ENCODE measurements around the gene MRM1.
A peak's percentile ranks its signal among the peaks of the same experiment; 100 is the strongest.

MRM1 gene, protein sequence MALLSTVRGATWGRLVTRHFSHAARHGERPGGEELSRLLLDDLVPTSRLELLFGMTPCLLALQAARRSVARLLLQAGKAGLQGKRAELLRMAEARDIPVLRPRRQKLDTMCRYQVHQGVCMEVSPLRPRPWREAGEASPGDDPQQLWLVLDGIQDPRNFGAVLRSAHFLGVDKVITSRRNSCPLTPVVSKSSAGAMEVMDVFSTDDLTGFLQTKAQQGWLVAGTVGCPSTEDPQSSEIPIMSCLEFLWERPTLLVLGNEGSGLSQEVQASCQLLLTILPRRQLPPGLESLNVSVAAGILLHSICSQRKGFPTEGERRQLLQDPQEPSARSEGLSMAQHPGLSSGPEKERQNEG

DNA sequence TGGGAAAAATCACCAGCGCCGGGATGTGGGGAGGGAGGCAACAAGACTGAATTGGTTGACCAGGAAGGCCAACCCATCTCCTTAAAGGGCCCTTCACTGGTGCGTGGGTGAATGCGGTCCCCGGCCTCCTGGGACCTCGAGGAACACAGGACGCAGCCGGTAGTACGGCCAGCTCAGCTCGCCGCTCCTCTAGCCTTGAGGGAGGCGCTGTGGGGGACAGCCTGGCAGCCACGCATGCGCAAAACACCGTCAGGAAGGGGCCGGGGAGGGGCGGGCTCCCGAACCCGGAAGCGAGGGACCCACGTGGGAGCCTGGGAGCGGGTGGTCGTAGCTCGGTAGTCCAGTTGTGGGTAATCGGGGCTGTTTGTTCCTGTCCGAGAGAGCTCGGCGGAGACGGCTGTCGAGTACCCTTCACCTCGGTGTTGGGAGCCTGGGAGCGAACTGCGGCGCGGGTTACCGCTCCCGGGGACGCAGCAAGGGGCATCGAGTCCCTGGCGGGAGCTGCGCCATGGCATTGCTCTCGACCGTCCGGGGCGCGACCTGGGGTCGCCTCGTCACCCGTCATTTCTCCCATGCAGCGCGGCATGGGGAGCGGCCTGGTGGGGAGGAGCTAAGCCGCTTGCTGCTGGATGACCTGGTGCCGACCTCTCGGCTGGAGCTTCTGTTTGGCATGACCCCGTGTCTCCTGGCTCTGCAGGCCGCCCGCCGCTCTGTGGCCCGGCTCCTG, at the start of gene MRM1:
TSS of gene MRM1 (plus strand) at position 281 of the 727 bp plus-strand sequence. CDS start at position 509, 228 bp downstream.
- peak; percentile 68 for DNase-seq

DNA sequence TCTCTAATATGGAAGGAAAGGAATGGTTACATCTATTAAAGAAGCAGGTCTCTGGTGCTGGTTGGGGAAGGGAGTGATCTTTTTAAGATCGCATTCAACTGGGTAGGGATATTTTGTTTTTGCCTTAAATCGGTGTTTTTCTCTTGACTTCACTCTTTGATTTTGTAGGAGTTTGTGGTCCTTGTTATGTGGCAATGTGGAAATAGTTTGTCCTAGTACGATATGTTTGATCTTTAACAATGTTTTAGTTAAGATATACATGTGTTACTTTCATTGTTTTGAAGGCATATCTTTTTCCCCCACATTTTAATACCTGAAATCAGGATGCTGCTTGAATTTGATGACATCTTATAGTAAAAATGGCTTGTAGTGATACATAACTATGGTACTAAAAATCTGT, 47.9 kb upstream of the MRM1 start:
- DNase-seq, result no peak

DNA sequence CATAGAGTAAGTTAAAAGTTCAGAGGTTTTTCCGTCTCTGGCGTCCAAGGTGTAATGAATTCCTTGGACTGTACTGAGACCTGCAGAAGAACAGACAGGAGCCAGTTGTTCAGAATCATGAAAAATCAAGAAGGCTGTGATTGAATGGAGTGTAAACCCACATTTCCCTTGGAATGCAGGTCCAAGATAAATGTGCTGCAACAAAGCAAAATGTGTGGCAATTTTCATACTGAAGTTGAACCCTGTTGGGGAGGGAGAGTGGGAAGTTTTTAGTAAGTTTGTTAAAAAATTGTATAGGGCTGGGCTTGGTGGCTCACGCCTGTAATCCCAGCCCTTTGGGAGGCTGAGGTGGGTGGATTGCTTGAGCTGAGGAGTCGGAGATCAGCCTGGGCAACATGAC, 35.3 kb upstream of the MRM1 start:
- no peak for DNase-seq

DNA sequence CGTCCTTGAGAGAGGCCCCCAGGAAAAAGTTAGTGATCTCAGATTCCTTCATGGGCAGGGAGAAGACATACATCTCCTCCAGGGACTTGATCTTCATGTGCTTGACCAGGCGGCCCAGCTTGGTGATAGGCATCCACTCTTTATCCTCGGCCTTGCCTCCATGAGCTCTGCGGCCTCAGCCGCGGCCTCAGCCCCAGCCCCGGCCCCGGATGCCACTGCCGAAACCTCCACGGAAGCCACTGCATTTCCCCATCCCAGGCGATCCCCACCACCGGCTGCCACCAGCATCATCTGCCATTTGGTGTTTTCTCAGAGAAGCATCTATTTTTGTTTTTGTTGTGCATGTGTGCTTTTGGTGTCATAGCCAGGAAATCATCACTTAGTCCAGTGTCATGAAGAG, 26.4 kb upstream of the MRM1 start:
- no peak for DNase-seq

DNA sequence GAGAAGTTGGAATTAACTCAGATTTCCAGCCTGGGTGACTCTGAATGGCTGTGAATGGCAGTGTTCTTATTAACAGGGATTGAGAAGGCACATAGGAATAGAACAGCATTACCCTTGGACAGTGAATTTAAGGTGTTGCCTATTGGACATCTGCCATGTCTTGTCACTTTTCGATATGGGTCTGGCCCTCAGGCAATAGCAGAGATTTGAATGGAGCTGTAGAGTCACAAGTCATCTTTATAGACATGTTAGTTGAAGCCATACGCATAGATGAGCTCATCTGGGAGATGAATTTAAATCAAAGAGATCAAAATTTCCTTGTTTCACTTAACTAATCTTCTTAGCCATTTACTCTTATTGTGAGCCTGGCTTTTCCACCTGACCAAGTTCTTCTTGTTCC, 24.6 kb upstream of the MRM1 start:
- no peak for DNase-seq

DNA sequence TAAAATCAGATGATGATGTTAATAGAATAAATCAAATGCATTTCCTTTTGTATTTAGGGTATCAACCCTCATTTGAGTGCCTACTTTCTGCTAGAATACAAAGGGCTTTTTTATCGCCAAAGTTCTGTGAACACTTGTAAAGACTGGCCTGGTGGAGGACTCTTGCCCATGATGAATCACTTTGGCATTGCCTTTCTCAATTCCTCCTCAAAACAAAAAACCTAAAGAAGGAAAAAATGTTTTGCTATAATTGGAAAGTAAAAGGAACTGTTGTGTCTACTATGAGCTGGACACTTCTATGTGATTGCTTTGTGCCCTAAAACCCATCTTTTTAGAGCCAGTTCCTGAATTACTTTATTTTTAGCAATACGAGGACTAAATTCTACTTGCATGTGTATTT, 22.7 kb upstream of the MRM1 start:
- DNase-seq, result no peak

DNA sequence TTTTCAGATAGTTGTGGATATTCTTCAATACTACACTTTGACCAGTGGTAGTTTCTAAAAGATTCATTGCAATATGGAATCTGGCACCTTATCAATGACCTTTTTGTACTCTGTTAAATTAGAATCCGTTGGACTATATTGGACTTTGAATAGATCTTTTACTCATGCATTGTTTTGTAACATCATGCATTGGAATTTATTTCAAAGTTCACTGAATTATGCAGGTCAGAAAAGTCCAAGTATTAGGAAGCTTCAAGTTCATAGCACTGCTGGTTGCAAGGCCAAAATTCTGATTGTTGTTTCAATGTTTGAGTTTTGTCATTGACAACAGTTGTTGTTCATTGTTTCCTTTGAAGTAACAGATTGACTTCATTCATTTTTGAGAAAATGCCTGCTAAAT, 17.6 kb upstream of the MRM1 start:
- DNase-seq, result no peak

DNA sequence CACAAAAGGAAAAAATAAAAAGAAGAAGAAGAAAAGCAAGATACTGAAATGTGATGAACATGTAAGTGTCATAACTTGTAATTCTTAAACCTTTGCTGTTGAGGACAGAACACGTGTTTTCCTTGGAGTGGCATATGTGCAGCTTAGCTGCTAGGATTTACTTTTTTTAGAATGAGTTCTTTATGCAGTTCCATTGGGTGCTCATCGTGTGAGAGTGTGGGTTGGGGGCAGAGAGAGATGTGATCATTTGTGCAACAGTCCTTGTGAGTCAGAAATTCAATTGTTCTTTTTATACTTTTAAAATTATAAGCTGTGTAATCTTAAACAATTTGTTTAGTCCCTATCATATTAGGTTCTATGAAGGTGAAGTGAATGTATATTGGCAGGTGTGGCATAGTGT, 15.2 kb upstream of the MRM1 start:
- no peak for DNase-seq

DNA sequence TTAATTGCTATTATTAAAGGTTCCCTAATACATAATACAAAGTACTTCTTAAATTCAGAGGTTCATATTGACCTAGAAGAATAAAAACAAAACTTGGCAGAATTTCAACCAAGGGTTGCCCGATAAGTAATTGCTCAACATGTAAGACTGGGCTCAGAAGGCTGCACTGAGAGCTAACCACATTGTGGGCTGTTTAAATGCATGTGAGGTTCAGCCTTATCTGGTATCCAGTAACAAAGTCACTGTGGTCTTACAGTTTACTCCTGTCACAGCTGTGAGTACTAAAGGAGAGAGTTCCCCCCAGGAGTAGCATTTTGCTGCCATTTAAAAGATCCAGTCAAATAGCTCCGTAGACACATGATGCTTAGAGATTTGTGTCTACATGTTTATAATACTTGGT, 11.3 kb upstream of the MRM1 start:
- no peak for DNase-seq

DNA sequence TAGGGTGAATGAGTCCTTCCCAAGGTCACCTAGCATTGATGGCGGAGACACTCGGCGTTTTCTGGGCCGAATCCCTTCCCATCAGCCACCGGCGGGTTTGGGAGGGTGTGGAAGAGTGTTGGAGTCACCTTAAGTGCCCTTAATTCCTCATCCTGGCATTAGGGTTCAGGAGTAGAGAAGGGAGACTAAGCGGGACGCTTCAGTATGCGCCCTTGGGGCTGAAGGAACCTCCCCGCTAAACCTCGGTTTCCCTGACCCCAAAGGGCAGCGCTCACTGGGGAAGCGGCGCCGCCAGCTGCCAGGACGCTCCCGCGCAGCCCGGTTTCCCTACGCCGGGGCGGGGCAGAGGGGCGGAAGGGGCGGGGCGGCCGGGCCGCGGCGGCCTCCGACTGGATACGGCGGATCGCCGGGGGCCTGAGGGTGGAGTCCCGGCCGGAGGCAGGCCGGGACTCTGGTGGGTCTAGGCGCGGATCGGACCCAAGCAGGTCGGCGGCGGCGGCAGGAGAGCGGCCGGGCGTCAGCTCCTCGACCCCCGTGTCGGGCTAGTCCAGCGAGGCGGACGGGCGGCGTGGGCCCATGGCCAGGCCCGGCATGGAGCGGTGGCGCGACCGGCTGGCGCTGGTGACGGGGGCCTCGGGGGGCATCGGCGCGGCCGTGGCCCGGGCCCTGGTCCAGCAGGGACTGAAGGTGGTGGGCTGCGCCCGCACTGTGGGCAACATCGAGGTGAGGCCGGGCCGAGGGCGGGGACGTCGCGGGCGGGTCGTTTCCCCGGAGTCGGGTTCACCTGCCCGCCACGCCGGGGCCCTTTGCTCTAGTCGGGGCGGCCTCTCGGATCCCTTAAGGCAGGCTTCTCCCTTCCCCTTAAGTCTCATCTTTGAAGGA, 9.7 kb upstream of the MRM1 start, which contains the start of gene DHRS11:
TSS of gene DHRS11 (plus strand) at position 446 of the 882 bp plus-strand sequence. CDS start at position 577, 131 bp downstream.
- peak; percentile 56 for DNase-seq

DNA sequence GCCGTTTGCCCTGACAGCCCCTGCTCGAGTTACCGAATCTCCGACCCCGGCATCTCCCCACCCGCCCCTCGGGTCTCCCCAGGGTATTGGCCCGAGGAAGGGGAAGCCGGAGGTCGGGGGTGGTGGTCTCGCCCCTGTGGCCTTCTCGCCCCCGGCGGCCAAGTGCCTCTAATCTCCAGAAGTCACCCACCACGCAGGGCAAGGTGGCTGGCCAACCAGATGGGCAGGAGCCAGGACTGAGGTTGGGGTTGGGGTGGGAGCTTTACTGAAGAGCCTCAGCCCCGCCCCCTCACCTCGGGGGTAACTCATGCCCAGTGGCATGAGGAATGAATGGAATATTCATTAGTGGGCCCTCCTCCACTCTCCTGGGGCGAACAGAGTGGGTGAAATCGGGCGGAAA, 9.1 kb upstream of the MRM1 start:
- DNase-seq, result no peak

DNA sequence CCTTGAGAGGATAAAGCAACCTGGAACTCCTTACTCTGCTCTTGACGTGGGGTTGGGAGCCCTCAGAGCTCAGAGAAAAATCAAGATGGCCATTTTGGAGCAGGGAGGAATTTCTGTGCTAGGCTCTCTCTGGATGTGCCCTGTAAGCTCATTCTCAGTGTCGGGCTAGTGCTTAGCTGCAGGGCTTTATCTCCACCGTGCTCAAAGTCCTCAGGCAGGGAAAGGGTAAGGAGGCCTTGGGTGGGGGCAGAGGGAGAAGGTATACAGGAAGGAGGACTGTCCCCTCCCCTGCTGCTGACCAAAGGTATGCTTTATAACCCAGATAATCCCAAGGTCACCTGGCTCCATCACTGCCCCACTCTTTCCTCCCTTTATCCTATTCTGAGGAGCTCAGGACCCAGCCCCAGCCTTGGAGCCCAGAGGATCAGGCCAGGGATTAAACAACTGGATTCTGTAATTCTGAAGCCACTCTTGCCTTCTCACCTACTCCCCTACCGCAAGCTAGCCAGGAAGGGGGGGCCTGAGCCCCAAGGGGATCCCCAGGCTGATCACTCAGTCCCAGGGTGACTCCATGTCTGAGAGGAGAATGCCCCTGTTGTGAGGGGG, 8.6 kb upstream of the MRM1 start:
- no peak for DNase-seq

DNA sequence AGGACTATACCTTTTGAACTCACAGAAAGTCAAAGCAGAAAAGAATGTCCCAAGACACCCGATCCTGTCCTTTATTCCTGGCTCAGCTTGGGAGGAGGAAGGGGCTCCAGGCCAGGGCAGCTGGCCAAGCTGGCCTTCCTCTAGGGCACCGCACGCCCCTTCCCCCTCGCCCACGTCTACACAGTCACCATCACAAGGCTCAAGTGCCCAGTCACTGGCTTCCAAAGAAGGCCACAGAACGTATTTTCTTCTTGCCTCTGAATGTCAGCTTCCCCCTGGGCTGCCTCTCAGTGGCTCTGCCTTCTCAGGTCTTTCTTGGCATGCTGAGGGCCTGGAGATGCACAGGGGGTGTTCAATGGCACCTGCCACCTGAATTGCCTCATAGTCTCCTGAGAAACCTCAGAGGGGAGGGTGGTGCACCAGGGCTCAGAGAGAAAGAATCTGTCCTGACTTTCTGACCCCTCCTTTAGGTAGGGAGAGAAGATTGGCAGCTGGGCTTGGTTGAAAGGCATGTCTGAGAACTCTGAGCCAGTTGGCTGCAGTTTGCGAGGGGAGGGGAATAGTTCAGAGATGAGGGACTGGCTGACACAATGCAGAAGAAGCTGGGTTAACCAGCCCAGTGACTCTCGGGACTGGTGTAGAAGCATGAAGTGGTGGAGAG, 7.6 kb upstream of the MRM1 start:
- no peak for DNase-seq

DNA sequence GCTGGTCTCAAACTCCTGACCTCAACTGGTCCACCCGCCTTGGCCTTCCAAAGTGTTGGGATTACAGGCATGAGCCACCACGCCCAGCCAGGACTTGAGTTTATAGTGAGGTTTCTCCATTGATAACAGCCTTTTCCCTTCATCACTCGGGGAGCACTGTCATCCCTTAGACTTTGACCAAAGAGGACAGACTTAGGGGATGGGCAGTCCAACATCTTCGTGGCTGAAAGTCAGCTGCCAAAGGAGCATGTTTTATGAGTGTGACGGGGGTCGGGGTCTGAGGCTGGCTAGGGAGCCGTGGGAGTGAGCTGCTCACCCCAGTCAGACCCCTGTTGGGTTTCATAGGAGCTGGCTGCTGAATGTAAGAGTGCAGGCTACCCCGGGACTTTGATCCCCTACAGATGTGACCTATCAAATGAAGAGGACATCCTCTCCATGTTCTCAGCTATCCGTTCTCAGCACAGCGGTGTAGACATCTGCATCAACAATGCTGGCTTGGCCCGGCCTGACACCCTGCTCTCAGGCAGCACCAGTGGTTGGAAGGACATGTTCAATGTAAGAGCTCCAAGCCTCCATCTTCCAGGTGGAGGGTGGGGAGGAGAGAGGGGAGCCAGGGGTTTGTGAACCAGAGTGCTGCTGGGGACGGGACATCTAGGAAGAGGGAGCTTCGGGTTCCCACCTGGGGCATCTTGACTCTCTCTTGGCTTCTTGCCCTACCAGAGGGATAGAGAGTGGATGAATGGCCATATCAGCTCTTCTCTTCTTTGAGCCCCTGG, 6.6 kb upstream of the MRM1 start:
- DNase-seq, result no peak

DNA sequence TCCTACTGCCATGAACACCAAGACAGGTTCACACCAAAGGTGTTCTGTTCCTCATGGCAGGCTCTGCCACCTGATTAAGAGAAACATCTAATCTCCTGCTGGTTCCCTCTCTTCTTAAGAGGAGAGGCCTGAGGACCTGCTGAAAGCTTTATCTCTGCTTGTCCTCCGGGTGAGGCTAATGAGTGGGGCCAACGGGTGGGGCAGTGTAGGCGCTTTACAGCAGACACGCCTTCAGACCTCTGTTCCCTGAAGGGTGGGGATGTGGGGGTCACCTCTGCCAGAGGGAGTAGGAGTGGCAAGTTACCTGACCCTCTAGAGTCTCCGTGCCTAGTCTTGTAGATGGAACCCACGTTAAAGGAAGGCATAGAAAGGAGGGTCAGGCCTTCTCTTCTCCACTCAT, 4.2 kb upstream of the MRM1 start:
- no peak for DNase-seq

DNA sequence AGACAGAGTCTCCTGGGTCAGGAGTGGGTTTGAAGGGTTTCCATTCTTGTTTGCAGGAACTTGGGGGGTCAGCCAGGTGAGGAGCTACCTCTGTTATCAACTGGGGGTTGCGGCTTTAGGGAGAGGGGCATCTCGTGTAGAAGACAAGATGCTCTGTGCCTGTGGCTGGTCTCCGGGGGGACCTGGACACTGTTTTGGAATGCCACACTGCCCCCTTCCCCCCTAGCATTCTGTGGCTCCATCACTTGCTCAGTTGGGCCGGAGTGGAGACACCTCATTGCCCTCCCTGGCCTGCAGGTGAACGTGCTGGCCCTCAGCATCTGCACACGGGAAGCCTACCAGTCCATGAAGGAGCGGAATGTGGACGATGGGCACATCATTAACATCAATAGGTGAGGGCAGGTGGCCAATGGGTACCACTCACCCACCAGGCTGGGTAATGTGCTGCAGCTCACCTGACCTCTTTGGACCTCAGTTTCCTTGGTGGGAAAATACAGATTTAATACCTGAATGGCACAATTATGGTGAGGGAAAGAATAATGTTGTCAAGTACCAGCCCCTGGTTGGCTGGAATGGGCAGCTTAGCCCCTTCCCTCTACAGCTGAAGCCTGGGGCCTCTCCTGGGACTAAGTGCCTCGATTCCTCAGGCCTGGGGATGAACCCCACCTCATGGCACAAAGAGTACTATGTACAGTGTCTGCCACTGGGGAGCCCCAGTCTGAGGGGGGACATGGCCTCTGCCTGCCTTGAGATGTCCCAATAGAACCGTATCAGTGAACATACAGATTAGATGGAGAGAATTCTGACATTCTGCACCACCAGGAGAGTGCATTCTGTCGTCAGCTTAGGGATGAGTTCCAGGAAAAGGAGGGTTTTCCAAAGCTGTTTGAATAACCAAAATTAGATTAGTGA, 3.3 kb upstream of the MRM1 start:
- no peak for DNase-seq

DNA sequence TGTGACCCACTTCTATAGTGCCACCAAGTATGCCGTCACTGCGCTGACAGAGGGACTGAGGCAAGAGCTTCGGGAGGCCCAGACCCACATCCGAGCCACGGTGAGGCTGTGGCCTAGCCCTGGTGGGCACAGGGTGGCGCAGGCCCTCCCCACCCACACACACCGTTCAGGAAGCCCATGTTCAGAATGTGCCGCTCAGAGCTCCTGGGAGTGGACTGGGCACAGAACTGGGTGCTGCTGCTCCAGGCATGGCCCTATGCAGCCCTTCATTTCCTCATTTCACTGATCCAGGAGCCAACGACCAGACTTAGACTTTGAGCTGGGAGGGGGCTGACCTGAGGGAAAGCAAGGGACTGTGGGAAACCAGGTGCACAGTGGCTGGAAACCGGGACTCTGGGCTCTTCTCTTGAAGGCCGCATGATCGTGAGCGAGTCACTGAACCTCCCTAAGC, 2.4 kb upstream of the MRM1 start:
- no peak for DNase-seq

DNA sequence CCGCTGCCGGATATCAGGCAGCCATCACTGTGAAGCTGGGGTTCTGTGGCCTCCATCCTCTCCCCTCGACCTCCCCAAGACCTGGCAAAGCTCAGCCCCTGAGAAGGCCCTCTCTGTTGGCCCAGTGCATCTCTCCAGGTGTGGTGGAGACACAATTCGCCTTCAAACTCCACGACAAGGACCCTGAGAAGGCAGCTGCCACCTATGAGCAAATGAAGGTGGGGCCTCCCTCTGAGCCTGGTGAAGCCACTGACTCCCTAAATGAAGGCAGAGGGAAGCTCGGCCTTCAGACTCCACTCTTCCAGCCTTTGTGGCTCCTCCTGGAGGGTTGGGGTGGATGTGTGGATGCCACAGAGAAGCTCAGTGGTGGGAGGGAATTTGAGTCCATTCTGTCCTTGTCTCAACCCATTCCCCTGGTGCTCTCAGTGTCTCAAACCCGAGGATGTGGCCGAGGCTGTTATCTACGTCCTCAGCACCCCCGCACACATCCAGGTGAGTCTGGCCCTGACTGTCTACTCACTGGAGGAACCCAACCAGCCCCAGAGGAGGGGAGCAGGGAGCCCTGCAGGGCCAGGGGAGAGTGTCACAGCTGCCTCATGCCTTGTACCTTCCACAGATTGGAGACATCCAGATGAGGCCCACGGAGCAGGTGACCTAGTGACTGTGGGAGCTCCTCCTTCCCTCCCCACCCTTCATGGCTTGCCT, 1.7 kb upstream of the MRM1 start:
- DNase-seq, result no peak

DNA sequence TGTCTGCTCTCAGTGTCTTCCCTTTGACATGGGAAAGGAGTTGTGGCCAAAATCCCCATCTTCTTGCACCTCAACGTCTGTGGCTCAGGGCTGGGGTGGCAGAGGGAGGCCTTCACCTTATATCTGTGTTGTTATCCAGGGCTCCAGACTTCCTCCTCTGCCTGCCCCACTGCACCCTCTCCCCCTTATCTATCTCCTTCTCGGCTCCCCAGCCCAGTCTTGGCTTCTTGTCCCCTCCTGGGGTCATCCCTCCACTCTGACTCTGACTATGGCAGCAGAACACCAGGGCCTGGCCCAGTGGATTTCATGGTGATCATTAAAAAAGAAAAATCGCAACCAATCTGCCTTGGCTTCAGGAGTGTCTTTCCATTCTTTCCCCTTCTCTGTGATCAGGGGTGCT, 918 bp upstream of the MRM1 start:
- DNase-seq, result no peak

DNA sequence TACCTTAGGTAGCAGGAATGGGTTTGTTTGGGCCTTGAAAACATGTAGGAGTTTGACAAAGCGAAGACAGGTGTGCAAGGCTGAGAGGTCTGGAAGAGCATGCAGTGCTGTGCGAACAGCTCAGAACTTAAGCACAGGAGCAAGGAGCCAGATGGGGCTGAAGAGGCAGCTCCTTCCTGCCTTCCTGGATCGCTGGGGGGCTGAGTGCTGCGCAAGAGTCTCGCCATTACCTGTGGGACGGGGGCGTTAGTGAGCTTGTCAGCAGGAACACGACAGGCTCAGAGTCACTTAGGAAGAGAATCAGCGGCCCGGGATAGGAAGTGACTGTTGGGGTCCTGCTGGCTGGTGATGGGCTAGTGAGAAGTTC, 464 bp upstream of the MRM1 start:
- no peak for DNase-seq
